H9 (cell line): ENCODE results near the gene SLC7A14. TPM values are rescaled to one million over a fixed set of nuclear protein-coding genes. Genes with fewer than 3 reads are reported as not detected.

Experiments
- DNase-seq: peaks from one replicate; pipeline ENCODE4 v3.0.0-alpha.2; 2017
- H2AFZ ChIP-seq: one replicate; pipeline ENCODE4 v1.6.1; 2013; ENCODE audit warnings: mild to moderate bottlenecking, low read length, control low read depth, moderate library complexity
- H2AK5ac ChIP-seq: 2 replicates; pipeline ENCODE4 v1.6.1; 2013; ENCODE audit warnings: low read length, control low read depth, mixed read lengths; ENCODE audit not compliant: insufficient read length
- H2BK120ac ChIP-seq: one replicate; pipeline ENCODE4 v1.6.1; 2013; ENCODE audit warnings: low read depth, mild to moderate bottlenecking, low read length, control low read depth, inconsistent platforms; ENCODE audit not compliant: poor library complexity, severe bottlenecking
- H2BK12ac ChIP-seq: 2 replicates; pipeline ENCODE4 v1.6.1; 2013; ENCODE audit warnings: low read length, control low read depth, mixed read lengths, low read depth; ENCODE audit not compliant: insufficient read length
- H2BK15ac ChIP-seq: 2 replicates; pipeline ENCODE4 v1.6.1; 2013; ENCODE audit warnings: low read depth, low read length, control low read depth
- H2BK20ac ChIP-seq: one replicate; pipeline ENCODE4 v1.6.1; 2013; ENCODE audit warnings: low read depth, mild to moderate bottlenecking, low read length, control low read depth, inconsistent platforms; ENCODE audit not compliant: poor library complexity, severe bottlenecking
- H2BK5ac ChIP-seq: 2 replicates; pipeline ENCODE4 v1.6.1; 2013; ENCODE audit warnings: low read length, control low read depth, mixed read lengths; ENCODE audit not compliant: insufficient read length
- H3K14ac ChIP-seq: 2 replicates; pipeline ENCODE4 v1.6.1; 2013; ENCODE audit warnings: low read length, control low read depth; ENCODE audit not compliant: insufficient read depth
- H3K18ac ChIP-seq: 2 replicates; pipeline ENCODE4 v1.6.1; 2013; ENCODE audit warnings: low read depth, mild to moderate bottlenecking, mixed read lengths, low read length, control low read depth; ENCODE audit not compliant: insufficient read length
- H3K23ac ChIP-seq: 2 replicates; pipeline ENCODE4 v1.6.1; 2013; ENCODE audit warnings: low read length, control low read depth, mixed read lengths, low read depth; ENCODE audit not compliant: insufficient read length
- H3K23me2 ChIP-seq: 2 replicates; pipeline ENCODE4 v1.6.1; 2013; ENCODE audit warnings: low read depth, mild to moderate bottlenecking, mixed read lengths, low read length, control low read depth; ENCODE audit not compliant: insufficient read length, poor library complexity, severe bottlenecking
- H3K27ac ChIP-seq: 2 replicates; pipeline ENCODE4 v1.5.1; 2013; ENCODE audit warnings: low read length, control low read depth, mixed read lengths, low read depth; ENCODE audit not compliant: insufficient read length
- H3K27me3 ChIP-seq: 2 replicates; pipeline ENCODE4 v1.6.1; 2013; ENCODE audit warnings: low read length, control low read depth, inconsistent platforms; ENCODE audit not compliant: insufficient read depth
- H3K4ac ChIP-seq: 2 replicates; pipeline ENCODE4 v1.6.1; 2013; ENCODE audit warnings: low read depth, mild to moderate bottlenecking, control low read depth, inconsistent platforms, low read length, moderate library complexity
- H3K4me1 ChIP-seq: 2 replicates; pipeline ENCODE4 v1.6.1; 2013; ENCODE audit warnings: low read length, control low read depth, inconsistent platforms; ENCODE audit not compliant: insufficient read depth
- H3K4me2 ChIP-seq: 2 replicates; pipeline ENCODE4 v1.6.1; 2013; ENCODE audit warnings: low read length, control low read depth, mixed read lengths; ENCODE audit not compliant: insufficient read length, insufficient read depth
- H3K56ac ChIP-seq: 2 replicates; pipeline ENCODE4 v1.6.1; 2013; ENCODE audit warnings: low read depth, mild to moderate bottlenecking, mixed read lengths, low read length, control low read depth; ENCODE audit not compliant: insufficient read length
- H3K79me1 ChIP-seq: 2 replicates; pipeline ENCODE4 v1.6.1; 2013; ENCODE audit warnings: low read depth, mild to moderate bottlenecking, moderate library complexity, low read length, control low read depth, inconsistent platforms; ENCODE audit not compliant: insufficient read depth, poor library complexity, severe bottlenecking
- H3K79me2 ChIP-seq: 2 replicates; pipeline ENCODE4 v1.6.1; 2013; ENCODE audit warnings: low read length, control low read depth, inconsistent platforms; ENCODE audit not compliant: insufficient read depth
- H3K9ac ChIP-seq: 2 replicates; pipeline ENCODE4 v1.6.1; 2013; ENCODE audit warnings: low read length, control low read depth, mixed read lengths; ENCODE audit not compliant: insufficient read length; ENCODE audit errors: extremely low read depth
- H3K9me3 ChIP-seq: one replicate; pipeline ENCODE4 v1.6.1; 2013; ENCODE audit warnings: low read depth, low read length, inconsistent platforms; ENCODE audit not compliant: control insufficient read depth
- H3T11ph ChIP-seq: one replicate; pipeline ENCODE4 v1.6.1; 2013; ENCODE audit warnings: mild to moderate bottlenecking, low read length, control low read depth, inconsistent platforms
- H4K20me1 ChIP-seq: one replicate; pipeline ENCODE4 v1.6.1; 2013; ENCODE audit not compliant: control insufficient read depth, insufficient read length, insufficient read depth
- H4K5ac ChIP-seq: 2 replicates; pipeline ENCODE4 v1.6.1; 2013; ENCODE audit warnings: low read depth, mild to moderate bottlenecking, mixed read lengths, low read length, control low read depth; ENCODE audit not compliant: insufficient read length
- H4K8ac ChIP-seq: replicated peaks from 2 replicates; pipeline ENCODE4 v1.6.1; 2013; ENCODE audit warnings: low read length, control low read depth, mixed read lengths, low read depth; ENCODE audit not compliant: insufficient read length
- H4K91ac ChIP-seq: 2 replicates; pipeline ENCODE4 v1.6.1; 2013; ENCODE audit warnings: low read depth, mild to moderate bottlenecking, moderate library complexity, mixed read lengths, low read length, control low read depth; ENCODE audit not compliant: insufficient read length
- H3K27ac Mint-ChIP-seq, 3 experiments: 2 replicates in 2 of 3; 3 replicates in 1 of 3; pipeline ENCODE4 v1.8.0; 2020 to 2021; ENCODE audit warnings: mixed read lengths in 3 of 3, mild to moderate bottlenecking in 1 of 3, moderate library complexity in 1 of 3
- H3K27me3 Mint-ChIP-seq: 2 replicates; pipeline ENCODE4 v1.8.0; 2021; ENCODE audit warnings: low read depth, mild to moderate bottlenecking, moderate library complexity, mixed read lengths
- H3K36me3 Mint-ChIP-seq, 3 experiments: 2 replicates in 2 of 3; 3 replicates in 1 of 3; pipeline ENCODE4 v1.8.0; 2020 to 2021; ENCODE audit warnings: low read depth in 3 of 3, mixed read lengths in 3 of 3; ENCODE audit not compliant: insufficient read depth in 1 of 3
- H3K4me1 Mint-ChIP-seq, 2 experiments: 2 replicates each; pipeline ENCODE4 v1.8.0; 2020; ENCODE audit warnings: mixed read lengths in 2 of 2
- H3K4me3 Mint-ChIP-seq, 2 experiments: 2 replicates in 1 of 2; 3 replicates in 1 of 2; pipeline ENCODE4 v1.8.0; 2020 to 2021; ENCODE audit warnings: mild to moderate bottlenecking in 2 of 2, mixed read lengths in 2 of 2, moderate library complexity in 1 of 2
- H3K9me3 Mint-ChIP-seq, 2 experiments: 2 replicates in 1 of 2; 3 replicates in 1 of 2; pipeline ENCODE4 v1.8.0; 2020; ENCODE audit warnings: mild to moderate bottlenecking in 2 of 2, mixed read lengths in 2 of 2, moderate library complexity in 1 of 2
- WGBS: extraction: QIAGEN DNeasy Blood & Tissue Kit; methylation state at CpG from one replicate; pipeline ENCODE4 v1.1.7; 2013; ENCODE audit warnings: missing lambda C conversion rate, low lambda C conversion rate, mixed read lengths; ENCODE audit not compliant: insufficient read length; ENCODE audit errors: extremely low coverage; 5-methylcytosine and 5-hydroxymethylcytosine counted together
- total RNA-seq: library from RNA; stranded (reverse); gene quantifications from 2 replicates; pipeline ENCODE4 v1.2.1, GENCODE V29; 2021
- TF ChIP-seq, protein P1 (sequence below): fragments of 200-600 bp; sonication (generic); conservative IDR thresholded peaks from 3 replicates; pipeline ENCODE4 v1.8.0; 2021; ENCODE audit warnings: antibody characterized with exemption, mild to moderate bottlenecking

Gene SLC7A14
- total RNA-seq, 1 experiment from 2014 or later, result 0.42 TPM

GRCh38 chr3:170539897-170540296 lies 46.0 kb downstream of the SLC7A14 start:
- H3K23ac ChIP-seq, result no peak overlapping the region
- Mint-ChIP-seq H3K9me3 (no peaks in the 10 kb centered on the region), H3K27me3 (no peaks in the 10 kb centered on the region), H3K36me3 (no peaks in the 10 kb centered on the region), H3K4me3 (no peak overlapping the region), H3K27ac (no peak overlapping the region), H3K4me1 (no peaks in the 10 kb centered on the region)
- TF ChIP-seq, protein P1, sequence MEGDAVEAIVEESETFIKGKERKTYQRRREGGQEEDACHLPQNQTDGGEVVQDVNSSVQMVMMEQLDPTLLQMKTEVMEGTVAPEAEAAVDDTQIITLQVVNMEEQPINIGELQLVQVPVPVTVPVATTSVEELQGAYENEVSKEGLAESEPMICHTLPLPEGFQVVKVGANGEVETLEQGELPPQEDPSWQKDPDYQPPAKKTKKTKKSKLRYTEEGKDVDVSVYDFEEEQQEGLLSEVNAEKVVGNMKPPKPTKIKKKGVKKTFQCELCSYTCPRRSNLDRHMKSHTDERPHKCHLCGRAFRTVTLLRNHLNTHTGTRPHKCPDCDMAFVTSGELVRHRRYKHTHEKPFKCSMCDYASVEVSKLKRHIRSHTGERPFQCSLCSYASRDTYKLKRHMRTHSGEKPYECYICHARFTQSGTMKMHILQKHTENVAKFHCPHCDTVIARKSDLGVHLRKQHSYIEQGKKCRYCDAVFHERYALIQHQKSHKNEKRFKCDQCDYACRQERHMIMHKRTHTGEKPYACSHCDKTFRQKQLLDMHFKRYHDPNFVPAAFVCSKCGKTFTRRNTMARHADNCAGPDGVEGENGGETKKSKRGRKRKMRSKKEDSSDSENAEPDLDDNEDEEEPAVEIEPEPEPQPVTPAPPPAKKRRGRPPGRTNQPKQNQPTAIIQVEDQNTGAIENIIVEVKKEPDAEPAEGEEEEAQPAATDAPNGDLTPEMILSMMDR, result no peak
- H4K20me1 ChIP-seq, result no peaks in the 10 kb centered on the region
- H2AFZ ChIP-seq, result no peak overlapping the region
- H3K56ac ChIP-seq, result no peak overlapping the region
- H3K4ac ChIP-seq, result no peak overlapping the region
- no peaks in the 10 kb centered on the region for H3K9me3 ChIP-seq
- no peak overlapping the region for H3K14ac ChIP-seq
- H3K23me2 ChIP-seq, result no peaks in the 10 kb centered on the region
- DNase-seq, result no peak
- no peaks in the 10 kb centered on the region for H3K79me1 ChIP-seq
- no peak overlapping the region for H2BK20ac ChIP-seq
- no peaks in the 10 kb centered on the region for H3K79me2 ChIP-seq
- no peak overlapping the region for H2BK120ac ChIP-seq
- no peak overlapping the region for H3T11ph ChIP-seq
- no peak overlapping the region for H2BK12ac ChIP-seq
- no peaks in the 10 kb centered on the region for H3K27me3 ChIP-seq
- no peak overlapping the region for H3K27ac ChIP-seq
- no peak overlapping the region for H4K8ac ChIP-seq
- H3K4me1 ChIP-seq, result no peaks in the 10 kb centered on the region
- H3K18ac ChIP-seq, result no peak overlapping the region
- H2BK15ac ChIP-seq, result no peak overlapping the region
- no peak overlapping the region for H4K91ac ChIP-seq
- no peak overlapping the region for H2AK5ac ChIP-seq
- H2BK5ac ChIP-seq, result no peak overlapping the region
- no peak overlapping the region for H3K9ac ChIP-seq
- H3K4me2 ChIP-seq, result no peak overlapping the region
- no peak overlapping the region for H4K5ac ChIP-seq
- WGBS, result no CpG with 5 or more reads among the region's 3 CpGs
